ENCODE data around the gene NIN. TPM values are rescaled to one million over a fixed set of nuclear protein-coding genes. Genes with fewer than 3 reads are reported as not detected.

NIN gene
- total RNA-seq, 2 experiments from 2014 or later, result 94.5 to 95.2 TPM

DNA sequence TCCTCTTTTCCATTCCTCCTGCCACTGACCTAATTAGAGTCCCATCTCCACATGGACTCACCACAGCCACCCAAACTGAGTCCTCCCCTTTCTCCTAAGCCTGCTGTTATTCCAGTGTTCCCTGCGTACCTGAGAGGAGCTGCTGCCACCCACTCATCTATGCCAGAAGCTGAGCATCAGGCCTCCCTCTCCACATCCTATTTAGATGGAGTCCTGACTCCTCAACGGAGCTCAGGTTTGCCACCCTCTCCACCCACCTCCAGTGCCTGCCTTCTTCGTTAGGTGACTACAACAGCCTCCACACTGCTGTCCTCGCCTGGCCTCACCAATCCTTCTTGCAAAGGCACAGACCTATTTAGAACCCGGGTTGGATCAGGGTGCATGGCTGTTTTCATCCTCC is 25.7 kb upstream of the NIN start:
- Mint-ChIP-seq H3K9me3 (no peaks in the 10 kb centered on the region), H3K27ac (no peak overlapping the region), H3K4me3 (no peak overlapping the region), H3K27me3 (peaks cover 2% of the 10 kb centered on the region), H3K4me1 (peaks cover 15% of the 10 kb centered on the region), H3K36me3 (ENCODE audit: low read depth) (no peaks in the 10 kb centered on the region)
- ChIA-PET POLR2A (no interaction called here), CTCF (interaction anchor here (1.1 to 2.0 kb wide), 3 partner anchors 10 to 28 kb away, joined by 3 to 6 read pairs (median 3); no protein-coding TSS in a partner anchor)
- no peak for DNase-seq

GRCh38 chr14:50855558-50855957 is 24.6 kb upstream of the NIN start:
- no peak overlapping the region for H3K27ac Mint-ChIP-seq
- H3K9me3 Mint-ChIP-seq, result no peaks in the 10 kb centered on the region
- no peak for DNase-seq
- peaks cover 3% of the 10 kb centered on the region for H3K27me3 Mint-ChIP-seq
- H3K4me3 Mint-ChIP-seq, result no peak overlapping the region
- H3K36me3 Mint-ChIP-seq (ENCODE audit: low read depth), result no peaks in the 10 kb centered on the region
- ChIA-PET POLR2A (no interaction called here), CTCF (interaction anchor here (1.4 to 2.0 kb wide), 3 partner anchors 9 to 27 kb away, joined by 3 to 6 read pairs (median 4); no protein-coding TSS in a partner anchor)
- H3K4me1 Mint-ChIP-seq, result peaks cover 13% of the 10 kb centered on the region

DNA sequence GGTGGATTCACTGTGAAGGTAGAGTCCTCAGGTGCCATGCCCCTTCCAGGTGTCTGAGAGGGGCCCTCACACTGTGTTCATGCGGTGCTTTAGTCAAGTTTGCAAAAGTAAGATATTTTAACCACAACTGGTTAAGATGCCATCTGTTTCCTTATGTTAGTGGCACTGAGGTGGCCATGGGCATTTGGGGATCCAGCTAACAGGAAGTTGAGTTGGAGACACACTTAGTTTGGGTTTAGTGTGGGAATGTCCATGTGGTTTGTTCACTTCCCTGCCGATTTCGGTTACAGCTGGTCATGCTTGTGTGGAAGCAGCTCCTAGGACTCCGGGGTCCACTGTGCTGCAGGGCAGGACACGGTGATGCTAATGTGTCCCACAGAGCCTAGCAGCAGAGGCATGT is 23.6 kb upstream of the NIN start:
- H3K27ac Mint-ChIP-seq, result no peak overlapping the region
- H3K4me3 Mint-ChIP-seq, result no peak overlapping the region
- H3K36me3 Mint-ChIP-seq (ENCODE audit: low read depth), result no peaks in the 10 kb centered on the region
- ChIA-PET CTCF (interaction anchor here (0.6 to 1.6 kb wide), 3 partner anchors 16 to 424 kb away, joined by 3 to 4 read pairs (median 3); no protein-coding TSS in a partner anchor), POLR2A (no interaction called here)
- H3K9me3 Mint-ChIP-seq, result no peaks in the 10 kb centered on the region
- peaks cover 6% of the 10 kb centered on the region for H3K4me1 Mint-ChIP-seq
- peaks cover 3% of the 10 kb centered on the region for H3K27me3 Mint-ChIP-seq
- DNase-seq, result no peak

DNA sequence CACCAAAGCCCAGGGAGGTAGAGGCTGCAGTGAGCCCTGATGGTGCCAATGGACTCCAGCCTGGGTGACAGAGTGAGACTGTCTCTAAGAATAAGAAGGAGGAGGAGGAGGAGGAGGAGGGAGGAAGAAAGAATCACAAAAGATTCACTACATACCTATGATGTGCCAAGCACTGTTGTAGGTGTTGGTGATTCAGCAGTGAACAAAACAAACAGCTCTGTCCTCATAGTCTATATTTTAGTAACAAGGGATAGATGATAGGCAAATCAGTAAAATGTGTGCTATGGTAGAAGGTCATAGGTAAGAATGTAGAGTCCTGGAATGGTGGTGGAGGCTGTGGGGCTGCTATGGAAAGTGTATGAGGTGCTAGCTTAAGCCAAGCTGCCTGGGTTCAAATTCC is 22.9 kb upstream of the NIN start:
- H3K4me3 Mint-ChIP-seq, result no peak overlapping the region
- peaks cover under 1% of the 10 kb centered on the region for H3K4me1 Mint-ChIP-seq
- CTCF ChIA-PET, result interaction anchor here (1.6 kb wide), 1 partner anchor 15 kb away, joined by 4 read pairs; no protein-coding TSS in a partner anchor
- no peak overlapping the region for H3K27ac Mint-ChIP-seq
- H3K9me3 Mint-ChIP-seq, result no peaks in the 10 kb centered on the region
- DNase-seq, result no peak
- H3K36me3 Mint-ChIP-seq (ENCODE audit: low read depth), result no peaks in the 10 kb centered on the region
- POLR2A ChIA-PET, result no interaction called here
- H3K27me3 Mint-ChIP-seq, result peaks cover 5% of the 10 kb centered on the region

- ChIA-PET POLR2A (interaction anchor here (0.6 kb wide), 1 partner anchor 75 kb away, joined by 3 read pairs; no protein-coding TSS in a partner anchor), CTCF (interaction anchor here (0.7 to 3.4 kb wide), 5 partner anchors 10 to 525 kb away, joined by 3 to 20 read pairs (median 3); no protein-coding TSS in a partner anchor)
- Mint-ChIP-seq H3K4me3 (no peak overlapping the region), H3K9me3 (no peaks in the 10 kb centered on the region), H3K4me1 (peaks cover 4% of the 10 kb centered on the region), H3K27ac (no peak overlapping the region), H3K27me3 (peaks cover 12% of the 10 kb centered on the region), H3K36me3 (ENCODE audit: low read depth) (no peaks in the 10 kb centered on the region)
- DNase-seq, result no peak
Measured at GRCh38 chr14:50846226-50846880, 15.4 kb upstream of the NIN start.

GRCh38 chr14:50845166-50845565 is 14.2 kb upstream of the NIN start:
- no peak for DNase-seq
- peaks cover 4% of the 10 kb centered on the region for H3K4me1 Mint-ChIP-seq
- peaks cover 12% of the 10 kb centered on the region for H3K27me3 Mint-ChIP-seq
- H3K9me3 Mint-ChIP-seq, result peaks cover 2% of the 10 kb centered on the region
- no peak overlapping the region for H3K4me3 Mint-ChIP-seq
- H3K36me3 Mint-ChIP-seq (ENCODE audit: low read depth), result no peaks in the 10 kb centered on the region
- ChIA-PET POLR2A (no interaction called here), CTCF (interaction anchor here (0.7 kb wide), 1 partner anchor 23 kb away, joined by 3 read pairs; no protein-coding TSS in a partner anchor)
- H3K27ac Mint-ChIP-seq, result no peak overlapping the region

DNA sequence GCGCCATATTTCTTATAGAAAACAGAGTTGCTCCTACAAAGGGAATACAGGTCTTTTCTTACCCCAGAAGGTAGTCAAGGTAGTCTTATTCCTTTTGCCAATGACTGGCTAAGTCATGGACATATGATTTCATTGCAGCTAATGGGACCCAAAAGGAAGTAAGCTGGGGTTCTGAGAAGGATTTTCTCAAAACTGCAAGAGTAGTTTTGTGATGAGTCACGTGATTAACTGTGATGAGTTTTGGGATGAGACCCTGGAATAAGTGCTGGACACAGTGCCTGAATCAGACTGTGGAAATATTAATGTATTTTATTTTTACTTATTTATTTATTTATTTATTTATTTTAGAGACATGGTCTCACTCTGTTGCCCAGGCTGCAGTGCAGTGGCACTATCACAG is 13.4 kb upstream of the NIN start:
- H3K36me3 Mint-ChIP-seq (ENCODE audit: low read depth), result no peaks in the 10 kb centered on the region
- H3K4me3 Mint-ChIP-seq, result no peak overlapping the region
- H3K9me3 Mint-ChIP-seq, result peaks cover 2% of the 10 kb centered on the region
- H3K27ac Mint-ChIP-seq, result no peak overlapping the region
- peaks cover 12% of the 10 kb centered on the region for H3K27me3 Mint-ChIP-seq
- peaks cover 6% of the 10 kb centered on the region for H3K4me1 Mint-ChIP-seq
- ChIA-PET CTCF (no interaction called here), POLR2A (no interaction called here)
- DNase-seq, result no peak

GRCh38 chr14:50839691-50840090 is 8.7 kb upstream of the NIN start:
- Mint-ChIP-seq H3K27me3 (peaks cover 2% of the 10 kb centered on the region), H3K9me3 (peaks cover 2% of the 10 kb centered on the region), H3K4me1 (peaks cover 21% of the 10 kb centered on the region), H3K36me3 (ENCODE audit: low read depth) (no peaks in the 10 kb centered on the region), H3K27ac (no peak overlapping the region), H3K4me3 (no peak overlapping the region)
- ChIA-PET POLR2A (no interaction called here), CTCF (interaction anchor here (0.6 to 2.4 kb wide), 7 partner anchors 8 to 524 kb away, joined by 3 to 11 read pairs (median 5); no protein-coding TSS in a partner anchor)
- DNase-seq, result no peak

DNA sequence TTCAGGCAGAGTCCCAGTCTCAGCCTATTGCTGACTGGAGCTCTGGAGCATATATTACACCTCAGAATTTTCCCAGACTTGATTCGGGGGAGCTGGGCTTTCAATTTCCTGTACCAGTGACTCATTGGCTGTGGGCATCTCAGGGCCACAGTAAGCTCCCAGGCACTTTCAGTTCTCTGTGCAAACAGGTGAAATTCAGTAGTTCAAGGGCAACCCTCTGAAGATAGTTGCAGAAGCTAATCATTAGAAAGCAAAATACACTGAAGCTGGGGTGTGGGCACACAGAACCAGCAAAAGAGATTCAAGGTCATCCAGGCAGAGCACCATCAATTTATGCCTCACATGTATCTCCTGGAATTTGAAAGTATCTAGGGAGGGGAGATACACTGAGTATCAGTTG is 8.1 kb upstream of the NIN start:
- H3K27ac Mint-ChIP-seq, result no peak overlapping the region
- no peak overlapping the region for H3K4me3 Mint-ChIP-seq
- DNase-seq, result no peak
- peaks cover 2% of the 10 kb centered on the region for H3K36me3 Mint-ChIP-seq (ENCODE audit: low read depth)
- peaks cover 25% of the 10 kb centered on the region for H3K4me1 Mint-ChIP-seq
- ChIA-PET POLR2A (interaction anchor here (0.6 kb wide), 1 partner anchor 11 kb away, joined by 6 read pairs; no protein-coding TSS in a partner anchor), CTCF (interaction anchor here (0.6 to 2.4 kb wide), 7 partner anchors 9 to 524 kb away, joined by 3 to 11 read pairs (median 5); no protein-coding TSS in a partner anchor)
- H3K27me3 Mint-ChIP-seq, result peaks cover 2% of the 10 kb centered on the region
- peaks cover 2% of the 10 kb centered on the region for H3K9me3 Mint-ChIP-seq

DNA sequence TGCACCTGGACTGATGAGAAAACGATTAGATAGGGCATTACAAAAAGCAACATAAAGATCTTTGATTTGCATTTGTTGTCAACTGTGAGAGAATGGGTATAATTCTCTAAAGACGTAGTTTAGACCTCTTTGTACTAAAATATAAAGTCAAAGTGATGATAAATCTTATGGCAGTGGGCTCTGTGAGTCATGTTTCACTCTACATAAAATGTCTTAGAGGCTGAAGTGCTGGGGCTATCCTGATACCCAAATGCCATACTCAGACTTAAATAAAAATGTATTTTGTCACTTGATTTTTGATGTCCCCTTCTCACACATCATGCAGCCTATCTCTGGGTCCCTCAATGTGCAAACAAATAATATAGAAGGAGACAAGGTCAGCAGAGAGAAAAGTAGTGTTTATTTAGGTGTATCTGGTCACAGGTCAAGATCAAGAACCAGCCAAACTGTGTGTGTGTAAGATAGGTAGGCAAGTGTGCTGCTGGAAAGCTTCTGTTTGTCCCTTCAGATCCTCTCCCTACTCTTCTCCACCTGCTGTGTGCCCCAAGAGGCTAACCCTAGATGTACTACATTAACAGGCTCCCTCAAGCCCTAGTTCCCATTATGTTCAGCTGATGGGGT is 7.0 kb upstream of the NIN start:
- CTCF ChIA-PET, result interaction anchor here (1.2 to 2.4 kb wide), 3 partner anchors 8 to 22 kb away, joined by 4 to 11 read pairs (median 7); no protein-coding TSS in a partner anchor
- Mint-ChIP-seq H3K27me3 (peaks cover 2% of the 10 kb centered on the region), H3K4me3 (no peak overlapping the region), H3K36me3 (ENCODE audit: low read depth) (peaks cover 2% of the 10 kb centered on the region), H3K27ac (no peak overlapping the region), H3K4me1 (peaks cover 26% of the 10 kb centered on the region), H3K9me3 (peaks cover 2% of the 10 kb centered on the region)
- POLR2A ChIA-PET, result no interaction called here
- DNase-seq, result no peak

DNA sequence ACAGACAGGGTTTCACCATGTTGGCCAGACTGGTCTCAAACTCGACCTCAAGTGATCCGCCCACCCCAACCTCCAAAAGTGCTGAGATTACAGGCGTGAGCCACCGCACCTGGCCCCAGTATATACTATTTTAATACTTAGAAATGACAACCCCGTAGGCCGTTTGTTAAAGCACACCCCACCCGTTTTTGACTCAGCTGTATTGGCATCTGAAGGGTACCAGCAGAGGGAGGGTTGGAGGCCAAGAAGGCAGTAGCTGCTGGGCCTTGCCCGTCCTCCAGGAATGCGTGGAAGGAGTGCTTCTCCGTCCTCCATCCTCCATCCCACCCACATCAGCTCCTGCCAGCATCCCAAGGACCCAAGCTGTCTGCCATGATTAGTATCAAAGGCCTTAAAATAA is 6.3 kb upstream of the NIN start:
- peaks cover 2% of the 10 kb centered on the region for H3K36me3 Mint-ChIP-seq (ENCODE audit: low read depth)
- peaks cover 2% of the 10 kb centered on the region for H3K9me3 Mint-ChIP-seq
- ChIA-PET POLR2A (no interaction called here), CTCF (interaction anchor here (0.7 to 0.9 kb wide), 2 partner anchors 47 to 540 kb away, joined by 3 read pairs; no protein-coding TSS in a partner anchor)
- no peak overlapping the region for H3K4me3 Mint-ChIP-seq
- peaks cover 30% of the 10 kb centered on the region for H3K4me1 Mint-ChIP-seq
- no peak overlapping the region for H3K27ac Mint-ChIP-seq
- H3K27me3 Mint-ChIP-seq, result peaks cover 8% of the 10 kb centered on the region
- DNase-seq, result no peak

DNA sequence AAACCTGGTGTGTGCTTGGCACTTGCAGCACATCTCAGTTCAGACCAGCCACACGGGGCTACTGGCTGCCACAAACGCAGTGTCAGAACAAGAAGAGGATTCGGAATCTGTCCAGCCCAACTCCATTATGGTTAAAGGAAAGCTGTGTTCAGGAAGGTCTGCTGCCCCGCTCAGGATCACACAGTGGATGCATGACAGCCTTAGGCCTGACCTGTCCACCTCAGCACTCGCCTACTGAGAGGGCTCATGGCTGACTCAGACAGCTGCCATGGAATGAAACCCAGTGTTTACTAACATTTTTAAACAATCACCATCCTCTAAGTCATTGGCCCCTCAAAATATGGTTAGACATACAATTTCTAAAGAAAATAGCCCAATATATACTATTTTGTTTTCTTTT is 5.6 kb upstream of the NIN start:
- CTCF ChIA-PET, result interaction anchor here (0.7 to 0.9 kb wide), 2 partner anchors 46 to 539 kb away, joined by 3 read pairs; no protein-coding TSS in a partner anchor
- peaks cover 2% of the 10 kb centered on the region for H3K36me3 Mint-ChIP-seq (ENCODE audit: low read depth)
- no peak overlapping the region for H3K4me3 Mint-ChIP-seq
- POLR2A ChIA-PET, result no interaction called here
- no peak overlapping the region for H3K27ac Mint-ChIP-seq
- DNase-seq, result no peak
- peaks cover 14% of the 10 kb centered on the region for H3K27me3 Mint-ChIP-seq
- peaks cover 37% of the 10 kb centered on the region for H3K4me1 Mint-ChIP-seq
- H3K9me3 Mint-ChIP-seq, result peaks cover 2% of the 10 kb centered on the region

DNA sequence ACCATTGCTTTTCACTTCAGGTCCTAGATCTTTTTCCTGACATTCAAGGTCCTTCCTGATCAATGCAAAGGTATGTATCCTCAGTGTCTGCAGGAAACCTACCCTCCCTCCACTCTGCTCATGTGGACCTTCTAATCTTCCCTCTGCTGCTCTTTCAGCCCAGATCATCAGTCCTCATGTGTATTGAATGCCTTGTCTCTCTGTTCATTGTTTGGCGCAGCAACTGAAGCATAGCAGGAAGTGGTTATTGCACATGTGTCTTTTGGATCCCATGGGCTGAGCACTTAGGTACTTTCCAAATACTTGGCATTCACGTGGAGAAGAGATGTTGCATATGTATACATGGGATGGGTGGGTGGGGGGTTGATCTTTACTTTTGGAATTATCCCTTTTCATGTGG is 4.3 kb upstream of the NIN start:
- no peaks in the 10 kb centered on the region for H3K9me3 Mint-ChIP-seq
- H3K4me3 Mint-ChIP-seq, result no peak overlapping the region
- POLR2A ChIA-PET, result no interaction called here
- peaks cover 11% of the 10 kb centered on the region for H3K27me3 Mint-ChIP-seq
- CTCF ChIA-PET, result interaction anchor here (0.9 kb wide), 1 partner anchor 12 kb away, joined by 3 read pairs; no protein-coding TSS in a partner anchor
- peak; percentile 50 for DNase-seq
- H3K27ac Mint-ChIP-seq, result peak overlapping the region; percentile 81
- H3K36me3 Mint-ChIP-seq (ENCODE audit: low read depth), result peaks cover 2% of the 10 kb centered on the region
- H3K4me1 Mint-ChIP-seq, result peaks cover 40% of the 10 kb centered on the region
